Astrocyte (in vitro differentiated cells and primary cell): ENCODE results near the gene IDUA.

Experiments used
- EZH2 ChIP-seq: IDR thresholded peaks from 2 replicates; pipeline ENCODE4 v1.6.1; 2012; ENCODE audit warnings: mild to moderate bottlenecking, low read length, inconsistent platforms; ENCODE audit not compliant: insufficient read depth
- TF ChIP-seq, protein P1 (sequence below): IDR thresholded peaks from 2 replicates; pipeline ENCODE4 v1.5.1; 2011; ENCODE audit warnings: low read depth, mild to moderate bottlenecking, inconsistent platforms, low read length, moderate library complexity; ENCODE audit not compliant: insufficient read depth

DNA sequence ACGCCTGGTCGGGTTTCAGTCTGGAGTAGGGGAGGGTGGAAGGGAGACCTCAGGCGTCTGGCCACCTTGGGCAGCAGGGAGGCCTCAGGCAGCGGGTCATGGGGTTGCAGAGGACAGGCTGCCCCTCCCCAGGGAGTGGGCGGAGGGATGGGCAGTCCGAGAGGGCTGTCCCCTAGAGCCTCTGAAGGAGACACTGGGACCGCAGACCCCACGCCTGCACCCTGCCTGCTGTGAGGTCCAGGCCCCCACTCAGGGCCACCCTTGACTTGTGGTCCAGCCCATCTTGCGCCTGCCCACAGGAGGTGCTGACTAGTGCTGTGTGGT lies 41.0 kb downstream of the IDUA start:
- TF ChIP-seq, protein P1, sequence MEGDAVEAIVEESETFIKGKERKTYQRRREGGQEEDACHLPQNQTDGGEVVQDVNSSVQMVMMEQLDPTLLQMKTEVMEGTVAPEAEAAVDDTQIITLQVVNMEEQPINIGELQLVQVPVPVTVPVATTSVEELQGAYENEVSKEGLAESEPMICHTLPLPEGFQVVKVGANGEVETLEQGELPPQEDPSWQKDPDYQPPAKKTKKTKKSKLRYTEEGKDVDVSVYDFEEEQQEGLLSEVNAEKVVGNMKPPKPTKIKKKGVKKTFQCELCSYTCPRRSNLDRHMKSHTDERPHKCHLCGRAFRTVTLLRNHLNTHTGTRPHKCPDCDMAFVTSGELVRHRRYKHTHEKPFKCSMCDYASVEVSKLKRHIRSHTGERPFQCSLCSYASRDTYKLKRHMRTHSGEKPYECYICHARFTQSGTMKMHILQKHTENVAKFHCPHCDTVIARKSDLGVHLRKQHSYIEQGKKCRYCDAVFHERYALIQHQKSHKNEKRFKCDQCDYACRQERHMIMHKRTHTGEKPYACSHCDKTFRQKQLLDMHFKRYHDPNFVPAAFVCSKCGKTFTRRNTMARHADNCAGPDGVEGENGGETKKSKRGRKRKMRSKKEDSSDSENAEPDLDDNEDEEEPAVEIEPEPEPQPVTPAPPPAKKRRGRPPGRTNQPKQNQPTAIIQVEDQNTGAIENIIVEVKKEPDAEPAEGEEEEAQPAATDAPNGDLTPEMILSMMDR = no peak
- no peak for TF ChIP-seq EZH2
